Activated CD8-positive, alpha-beta T cell treated with anti-CD3 and anti-CD28 coated beads for 36 hours (primary cell): ENCODE results near the gene GBP6. TPM values are rescaled to one million over a fixed set of nuclear protein-coding genes. Genes with fewer than 3 reads are reported as not detected.

Experiments used
- ATAC-seq: fragments of 200-7000 bp; cut with Tn5 transposase; one replicate; pipeline ENCODE4 v1.10.0; 2021; ENCODE audit warnings: mild to moderate bottlenecking, moderate library complexity
- CTCF ChIA-PET: fragments of 350-600 bp; sonication (Branson Sonifier 250); formaldehyde crosslinking; loops from one replicate; lab custom pipeline; 2021; ENCODE audit warnings: antibody characterized with exemption; lab: Charles Lee
- POLR2A ChIA-PET: fragments of 350-600 bp; sonication (Branson Sonifier 250); formaldehyde crosslinking; loops from one replicate; lab custom pipeline; 2021; ENCODE audit warnings: antibody characterized with exemption; lab: Charles Lee
- DNase-seq: peaks from one replicate; pipeline ENCODE4 v3.0.0-alpha.2; 2020
- H3K27ac Mint-ChIP-seq: one replicate; pipeline ENCODE4 v1.8.0; 2021; ENCODE audit warnings: mild to moderate bottlenecking, mixed read lengths
- H3K27me3 Mint-ChIP-seq: one replicate; pipeline ENCODE4 v1.8.0; 2021; ENCODE audit warnings: mixed read lengths
- H3K36me3 Mint-ChIP-seq: one replicate; pipeline ENCODE4 v1.8.0; 2021; ENCODE audit warnings: low read depth, mixed read lengths
- H3K4me1 Mint-ChIP-seq: one replicate; pipeline ENCODE4 v1.8.0; 2021; ENCODE audit warnings: low read depth, mixed read lengths
- H3K4me3 Mint-ChIP-seq: one replicate; pipeline ENCODE4 v1.8.0; 2021; ENCODE audit warnings: mild to moderate bottlenecking, moderate library complexity, mixed read lengths
- H3K9me3 Mint-ChIP-seq: one replicate; pipeline ENCODE4 v1.8.0; 2021; ENCODE audit warnings: mixed read lengths
- CTCF ChIP-seq: fragments of 200-600 bp; IDR thresholded peaks from one replicate; pipeline ENCODE4 v1.8.0; 2022; ENCODE audit warnings: antibody characterized with exemption, mild to moderate bottlenecking
- intact Hi-C: fragments of 100-400 bp; cut with micrococcal nuclease; formaldehyde crosslinking; loops from one replicate; pipeline ENCODE4 v1.10.0; 2022
- total RNA-seq, 2 experiments: library from RNA; stranded (reverse); gene quantifications; one replicate each; pipeline ENCODE4 v1.2.3, GENCODE V29; 2021

The GBP6 gene
- total RNA-seq = under 1 TPM; 0.49 to 0.61 TPM

- POLR2A ChIA-PET = interaction anchor here (1.6 kb wide), 2 partner anchors 92 to 165 kb away, joined by 5 to 6 read pairs; partner anchors contain the start of genes GBP4 and GBP5
- peak; percentile 27 for DNase-seq
- no peaks in the 10 kb centered on the region for H3K36me3 Mint-ChIP-seq
- CTCF ChIA-PET = interaction anchor here (0.8 to 2.0 kb wide), 11 partner anchors 14 to 390 kb away, joined by 3 to 6 read pairs (median 3); no protein-coding TSS in a partner anchor
- no peak for TF ChIP-seq CTCF
- peak within 1 kb of the TSS; percentile 29 for H3K4me3 Mint-ChIP-seq
- H3K4me1 Mint-ChIP-seq = peaks cover 16% of the 10 kb centered on the region
- peak within 1 kb of the TSS; percentile 69 for H3K27ac Mint-ChIP-seq
- intact Hi-C loops = loop anchor here (5.0 kb wide), 2 partner anchors 88 to 382 kb away; no protein-coding TSS in a partner anchor
- peak; percentile 63 for ATAC-seq
- no peaks in the 10 kb centered on the region for H3K9me3 Mint-ChIP-seq
- no peaks in the 10 kb centered on the region for H3K27me3 Mint-ChIP-seq
Observed at GRCh38 chr1:89363638-89364536, at the start of gene GBP6. Gene GBP6 (plus strand): TSS chr1:89364059. CDS start chr1:89368552, 4,493 bp downstream.

GRCh38 chr1:89322402-89322801 is 41.5 kb upstream of the GBP6 start:
- intact Hi-C loops = no loop called here
- Mint-ChIP-seq H3K36me3 (peaks cover 14% of the 10 kb centered on the region), H3K4me3 (no peak overlapping the region), H3K9me3 (peaks cover 37% of the 10 kb centered on the region), H3K27ac (no peak overlapping the region), H3K27me3 (no peaks in the 10 kb centered on the region), H3K4me1 (peaks cover 3% of the 10 kb centered on the region)
- POLR2A ChIA-PET = no interaction called here
- no peak for ATAC-seq
- DNase-seq = no peak
- TF ChIP-seq CTCF = no peak
- CTCF ChIA-PET = no interaction called here

- intact Hi-C loops = no loop called here
- DNase-seq (no peak), ATAC-seq (no peak)
- H3K36me3 Mint-ChIP-seq = peaks cover 3% of the 10 kb centered on the region
- peaks cover 7% of the 10 kb centered on the region for H3K4me1 Mint-ChIP-seq
- CTCF ChIA-PET = no interaction called here
- TF ChIP-seq CTCF = no peak
- peaks cover 12% of the 10 kb centered on the region for H3K9me3 Mint-ChIP-seq
- H3K27ac Mint-ChIP-seq = no peak overlapping the region
- no peaks in the 10 kb centered on the region for H3K27me3 Mint-ChIP-seq
- no peak overlapping the region for H3K4me3 Mint-ChIP-seq
- POLR2A ChIA-PET = no interaction called here
Observed at GRCh38 chr1:89331890-89332289, 32.0 kb upstream of the GBP6 start.

GRCh38 chr1:89332461-89332860 is 31.4 kb upstream of the GBP6 start:
- H3K9me3 Mint-ChIP-seq = peaks cover 9% of the 10 kb centered on the region
- intact Hi-C loops = no loop called here
- H3K4me1 Mint-ChIP-seq = peaks cover 7% of the 10 kb centered on the region
- ATAC-seq = no peak
- TF ChIP-seq CTCF = no peak
- no peaks in the 10 kb centered on the region for H3K27me3 Mint-ChIP-seq
- H3K27ac Mint-ChIP-seq = no peak overlapping the region
- POLR2A ChIA-PET = no interaction called here
- DNase-seq = no peak
- no peak overlapping the region for H3K4me3 Mint-ChIP-seq
- peaks cover 3% of the 10 kb centered on the region for H3K36me3 Mint-ChIP-seq
- CTCF ChIA-PET = no interaction called here

GRCh38 chr1:89335486-89335885 is 28.4 kb upstream of the GBP6 start:
- peaks cover 7% of the 10 kb centered on the region for H3K4me1 Mint-ChIP-seq
- H3K4me3 Mint-ChIP-seq = no peak overlapping the region
- ChIA-PET POLR2A (no interaction called here), CTCF (no interaction called here)
- no peak overlapping the region for H3K27ac Mint-ChIP-seq
- no peaks in the 10 kb centered on the region for H3K27me3 Mint-ChIP-seq
- TF ChIP-seq CTCF = no peak
- intact Hi-C loops = no loop called here
- no peaks in the 10 kb centered on the region for H3K36me3 Mint-ChIP-seq
- ATAC-seq = no peak
- DNase-seq = no peak
- H3K9me3 Mint-ChIP-seq = peaks cover 5% of the 10 kb centered on the region
